ENCODE data around the gene PIK3CG.
"Not testable (repeated sequence)": the region's sequence is repeated elsewhere in the genome, so short reads cannot be mapped to it uniquely, and the experiment has no call there.

DNA sequence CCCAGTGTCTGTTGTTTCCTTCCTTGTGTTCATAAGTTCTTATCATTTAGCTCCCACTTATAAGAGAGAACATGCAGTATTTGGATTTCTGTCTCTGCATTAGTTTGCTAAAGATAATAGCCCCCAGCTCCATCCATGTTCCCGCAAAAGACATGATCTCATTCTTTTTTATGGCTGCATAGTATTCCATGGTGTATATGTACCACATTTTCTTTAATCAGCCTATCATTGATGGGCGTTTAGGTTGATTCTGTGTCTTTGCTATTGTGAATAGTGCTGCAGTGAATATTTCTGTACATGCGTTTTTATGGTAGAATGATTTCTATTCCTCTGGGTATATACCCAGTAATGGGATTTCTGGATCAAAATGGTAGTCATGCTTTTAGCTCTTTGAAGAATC lies 32.5 kb downstream of the PIK3CG start:
- TF ChIP-seq, protein P1, sequence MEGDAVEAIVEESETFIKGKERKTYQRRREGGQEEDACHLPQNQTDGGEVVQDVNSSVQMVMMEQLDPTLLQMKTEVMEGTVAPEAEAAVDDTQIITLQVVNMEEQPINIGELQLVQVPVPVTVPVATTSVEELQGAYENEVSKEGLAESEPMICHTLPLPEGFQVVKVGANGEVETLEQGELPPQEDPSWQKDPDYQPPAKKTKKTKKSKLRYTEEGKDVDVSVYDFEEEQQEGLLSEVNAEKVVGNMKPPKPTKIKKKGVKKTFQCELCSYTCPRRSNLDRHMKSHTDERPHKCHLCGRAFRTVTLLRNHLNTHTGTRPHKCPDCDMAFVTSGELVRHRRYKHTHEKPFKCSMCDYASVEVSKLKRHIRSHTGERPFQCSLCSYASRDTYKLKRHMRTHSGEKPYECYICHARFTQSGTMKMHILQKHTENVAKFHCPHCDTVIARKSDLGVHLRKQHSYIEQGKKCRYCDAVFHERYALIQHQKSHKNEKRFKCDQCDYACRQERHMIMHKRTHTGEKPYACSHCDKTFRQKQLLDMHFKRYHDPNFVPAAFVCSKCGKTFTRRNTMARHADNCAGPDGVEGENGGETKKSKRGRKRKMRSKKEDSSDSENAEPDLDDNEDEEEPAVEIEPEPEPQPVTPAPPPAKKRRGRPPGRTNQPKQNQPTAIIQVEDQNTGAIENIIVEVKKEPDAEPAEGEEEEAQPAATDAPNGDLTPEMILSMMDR (IDR thresholded peaks at IDR 0.05) = not testable (repeated sequence)
- TF ChIP-seq POLR2A (IDR thresholded peaks at IDR 0.05) = not testable (repeated sequence)
